Thyroid gland (tissue), 4 donors: Measurements from ENCODE around the gene LSP1.
"Not testable (repeated sequence)": the region's sequence is repeated elsewhere in the genome, so short reads cannot be mapped to it uniquely, and the experiment has no call there.

Experiments
- POLR2A ChIP-seq, 2 donors: fragments of 450-650 bp; IDR thresholded peaks; one replicate each; pipeline ENCODE4 v1.6.1; 2017; ENCODE audit warnings: antibody characterized with exemption in 2 of 2, mild to moderate bottlenecking in 2 of 2, moderate library complexity in 1 of 2
- TF ChIP-seq, protein P1 (sequence below), 6 experiments: fragments of 200-600 bp in 3 of 6; fragments of 450-650 bp in 3 of 6; sonication (generic) in 3 of 6; IDR thresholded peaks; one replicate each; pipeline ENCODE4 v1.5.1; 2016 to 2019; ENCODE audit warnings: antibody characterized with exemption in 6 of 6, mild to moderate bottlenecking in 2 of 6, inconsistent platforms in 1 of 6, moderate library complexity in 1 of 6

DNA sequence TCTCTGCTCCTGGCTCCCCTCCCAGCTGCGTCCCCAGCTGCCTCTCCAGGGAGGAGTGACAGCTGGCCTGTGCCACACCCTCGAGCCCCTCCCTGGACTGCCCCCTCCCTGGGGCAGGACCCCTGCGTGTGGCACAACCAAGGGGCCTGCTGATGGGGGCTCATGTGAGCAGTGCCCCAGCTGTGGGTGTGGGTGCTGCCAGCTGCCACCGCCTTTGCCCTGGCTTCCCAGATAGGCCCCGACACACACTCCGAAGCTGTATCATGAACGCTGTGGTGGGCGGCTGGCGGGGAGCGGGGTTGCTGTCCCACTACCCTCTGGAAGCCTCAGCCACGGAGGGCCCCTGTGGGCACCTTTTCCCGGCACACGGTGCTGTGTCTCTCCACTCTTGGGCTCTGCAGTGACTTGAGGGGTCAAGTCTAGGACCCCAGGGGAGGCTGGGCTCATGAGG, 23.0 kb downstream of the LSP1 start:
- TF ChIP-seq, protein P1, sequence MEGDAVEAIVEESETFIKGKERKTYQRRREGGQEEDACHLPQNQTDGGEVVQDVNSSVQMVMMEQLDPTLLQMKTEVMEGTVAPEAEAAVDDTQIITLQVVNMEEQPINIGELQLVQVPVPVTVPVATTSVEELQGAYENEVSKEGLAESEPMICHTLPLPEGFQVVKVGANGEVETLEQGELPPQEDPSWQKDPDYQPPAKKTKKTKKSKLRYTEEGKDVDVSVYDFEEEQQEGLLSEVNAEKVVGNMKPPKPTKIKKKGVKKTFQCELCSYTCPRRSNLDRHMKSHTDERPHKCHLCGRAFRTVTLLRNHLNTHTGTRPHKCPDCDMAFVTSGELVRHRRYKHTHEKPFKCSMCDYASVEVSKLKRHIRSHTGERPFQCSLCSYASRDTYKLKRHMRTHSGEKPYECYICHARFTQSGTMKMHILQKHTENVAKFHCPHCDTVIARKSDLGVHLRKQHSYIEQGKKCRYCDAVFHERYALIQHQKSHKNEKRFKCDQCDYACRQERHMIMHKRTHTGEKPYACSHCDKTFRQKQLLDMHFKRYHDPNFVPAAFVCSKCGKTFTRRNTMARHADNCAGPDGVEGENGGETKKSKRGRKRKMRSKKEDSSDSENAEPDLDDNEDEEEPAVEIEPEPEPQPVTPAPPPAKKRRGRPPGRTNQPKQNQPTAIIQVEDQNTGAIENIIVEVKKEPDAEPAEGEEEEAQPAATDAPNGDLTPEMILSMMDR (IDR thresholded peaks at IDR 0.05), result not testable (repeated sequence)
- TF ChIP-seq POLR2A (IDR thresholded peaks at IDR 0.05), result not testable (repeated sequence)
